H9 (cell line): Measurements from ENCODE around the gene GLRX2. TPM values are rescaled to one million over a fixed set of nuclear protein-coding genes. Genes with fewer than 3 reads are reported as not detected.

Experiments
- DNase-seq: peaks from one replicate; pipeline ENCODE4 v3.0.0-alpha.2; 2017
- H2AFZ ChIP-seq: one replicate; pipeline ENCODE4 v1.6.1; 2013; ENCODE audit warnings: mild to moderate bottlenecking, low read length, control low read depth, moderate library complexity
- H2AK5ac ChIP-seq: 2 replicates; pipeline ENCODE4 v1.6.1; 2013; ENCODE audit warnings: low read length, control low read depth, mixed read lengths; ENCODE audit not compliant: insufficient read length
- H2BK120ac ChIP-seq: one replicate; pipeline ENCODE4 v1.6.1; 2013; ENCODE audit warnings: low read depth, mild to moderate bottlenecking, low read length, control low read depth, inconsistent platforms; ENCODE audit not compliant: poor library complexity, severe bottlenecking
- H2BK12ac ChIP-seq: 2 replicates; pipeline ENCODE4 v1.6.1; 2013; ENCODE audit warnings: low read length, control low read depth, mixed read lengths, low read depth; ENCODE audit not compliant: insufficient read length
- H2BK15ac ChIP-seq: 2 replicates; pipeline ENCODE4 v1.6.1; 2013; ENCODE audit warnings: low read depth, low read length, control low read depth
- H2BK20ac ChIP-seq: one replicate; pipeline ENCODE4 v1.6.1; 2013; ENCODE audit warnings: low read depth, mild to moderate bottlenecking, low read length, control low read depth, inconsistent platforms; ENCODE audit not compliant: poor library complexity, severe bottlenecking
- H2BK5ac ChIP-seq: 2 replicates; pipeline ENCODE4 v1.6.1; 2013; ENCODE audit warnings: low read length, control low read depth, mixed read lengths; ENCODE audit not compliant: insufficient read length
- H3K14ac ChIP-seq: 2 replicates; pipeline ENCODE4 v1.6.1; 2013; ENCODE audit warnings: low read length, control low read depth; ENCODE audit not compliant: insufficient read depth
- H3K18ac ChIP-seq: 2 replicates; pipeline ENCODE4 v1.6.1; 2013; ENCODE audit warnings: low read depth, mild to moderate bottlenecking, mixed read lengths, low read length, control low read depth; ENCODE audit not compliant: insufficient read length
- H3K23ac ChIP-seq: 2 replicates; pipeline ENCODE4 v1.6.1; 2013; ENCODE audit warnings: low read length, control low read depth, mixed read lengths, low read depth; ENCODE audit not compliant: insufficient read length
- H3K23me2 ChIP-seq: 2 replicates; pipeline ENCODE4 v1.6.1; 2013; ENCODE audit warnings: low read depth, mild to moderate bottlenecking, mixed read lengths, low read length, control low read depth; ENCODE audit not compliant: insufficient read length, poor library complexity, severe bottlenecking
- H3K27ac ChIP-seq: 2 replicates; pipeline ENCODE4 v1.5.1; 2013; ENCODE audit warnings: low read length, control low read depth, mixed read lengths, low read depth; ENCODE audit not compliant: insufficient read length
- H3K27me3 ChIP-seq: 2 replicates; pipeline ENCODE4 v1.6.1; 2013; ENCODE audit warnings: low read length, control low read depth, inconsistent platforms; ENCODE audit not compliant: insufficient read depth
- H3K4ac ChIP-seq: 2 replicates; pipeline ENCODE4 v1.6.1; 2013; ENCODE audit warnings: low read depth, mild to moderate bottlenecking, control low read depth, inconsistent platforms, low read length, moderate library complexity
- H3K4me1 ChIP-seq: 2 replicates; pipeline ENCODE4 v1.6.1; 2013; ENCODE audit warnings: low read length, control low read depth, inconsistent platforms; ENCODE audit not compliant: insufficient read depth
- H3K4me2 ChIP-seq: 2 replicates; pipeline ENCODE4 v1.6.1; 2013; ENCODE audit warnings: low read length, control low read depth, mixed read lengths; ENCODE audit not compliant: insufficient read length, insufficient read depth
- H3K56ac ChIP-seq: 2 replicates; pipeline ENCODE4 v1.6.1; 2013; ENCODE audit warnings: low read depth, mild to moderate bottlenecking, mixed read lengths, low read length, control low read depth; ENCODE audit not compliant: insufficient read length
- H3K79me1 ChIP-seq: 2 replicates; pipeline ENCODE4 v1.6.1; 2013; ENCODE audit warnings: low read depth, mild to moderate bottlenecking, moderate library complexity, low read length, control low read depth, inconsistent platforms; ENCODE audit not compliant: insufficient read depth, poor library complexity, severe bottlenecking
- H3K79me2 ChIP-seq: 2 replicates; pipeline ENCODE4 v1.6.1; 2013; ENCODE audit warnings: low read length, control low read depth, inconsistent platforms; ENCODE audit not compliant: insufficient read depth
- H3K9ac ChIP-seq: 2 replicates; pipeline ENCODE4 v1.6.1; 2013; ENCODE audit warnings: low read length, control low read depth, mixed read lengths; ENCODE audit not compliant: insufficient read length; ENCODE audit errors: extremely low read depth
- H3K9me3 ChIP-seq: one replicate; pipeline ENCODE4 v1.6.1; 2013; ENCODE audit warnings: low read depth, low read length, inconsistent platforms; ENCODE audit not compliant: control insufficient read depth
- H3T11ph ChIP-seq: one replicate; pipeline ENCODE4 v1.6.1; 2013; ENCODE audit warnings: mild to moderate bottlenecking, low read length, control low read depth, inconsistent platforms
- H4K20me1 ChIP-seq: one replicate; pipeline ENCODE4 v1.6.1; 2013; ENCODE audit not compliant: control insufficient read depth, insufficient read length, insufficient read depth
- H4K5ac ChIP-seq: 2 replicates; pipeline ENCODE4 v1.6.1; 2013; ENCODE audit warnings: low read depth, mild to moderate bottlenecking, mixed read lengths, low read length, control low read depth; ENCODE audit not compliant: insufficient read length
- H4K8ac ChIP-seq: replicated peaks from 2 replicates; pipeline ENCODE4 v1.6.1; 2013; ENCODE audit warnings: low read length, control low read depth, mixed read lengths, low read depth; ENCODE audit not compliant: insufficient read length
- H4K91ac ChIP-seq: 2 replicates; pipeline ENCODE4 v1.6.1; 2013; ENCODE audit warnings: low read depth, mild to moderate bottlenecking, moderate library complexity, mixed read lengths, low read length, control low read depth; ENCODE audit not compliant: insufficient read length
- H3K27ac Mint-ChIP-seq, 3 experiments: 2 replicates in 2 of 3; 3 replicates in 1 of 3; pipeline ENCODE4 v1.8.0; 2020 to 2021; ENCODE audit warnings: mixed read lengths in 3 of 3, mild to moderate bottlenecking in 1 of 3, moderate library complexity in 1 of 3
- H3K27me3 Mint-ChIP-seq: 2 replicates; pipeline ENCODE4 v1.8.0; 2021; ENCODE audit warnings: low read depth, mild to moderate bottlenecking, moderate library complexity, mixed read lengths
- H3K36me3 Mint-ChIP-seq, 3 experiments: 2 replicates in 2 of 3; 3 replicates in 1 of 3; pipeline ENCODE4 v1.8.0; 2020 to 2021; ENCODE audit warnings: low read depth in 3 of 3, mixed read lengths in 3 of 3; ENCODE audit not compliant: insufficient read depth in 1 of 3
- H3K4me1 Mint-ChIP-seq, 2 experiments: 2 replicates each; pipeline ENCODE4 v1.8.0; 2020; ENCODE audit warnings: mixed read lengths in 2 of 2
- H3K4me3 Mint-ChIP-seq, 2 experiments: 2 replicates in 1 of 2; 3 replicates in 1 of 2; pipeline ENCODE4 v1.8.0; 2020 to 2021; ENCODE audit warnings: mild to moderate bottlenecking in 2 of 2, mixed read lengths in 2 of 2, moderate library complexity in 1 of 2
- H3K9me3 Mint-ChIP-seq, 2 experiments: 2 replicates in 1 of 2; 3 replicates in 1 of 2; pipeline ENCODE4 v1.8.0; 2020; ENCODE audit warnings: mild to moderate bottlenecking in 2 of 2, mixed read lengths in 2 of 2, moderate library complexity in 1 of 2
- CTCF ChIP-seq: fragments of 200-600 bp; sonication (generic); conservative IDR thresholded peaks from 3 replicates; pipeline ENCODE4 v1.8.0; 2021; ENCODE audit warnings: antibody characterized with exemption, mild to moderate bottlenecking
- total RNA-seq: library from RNA; stranded (reverse); gene quantifications from 2 replicates; pipeline ENCODE4 v1.2.1, GENCODE V29; 2021

GLRX2 gene
- total RNA-seq, 1 experiment from 2014 or later = 10.1 TPM

- no peak overlapping the region for H2AFZ ChIP-seq
- Mint-ChIP-seq H3K27ac (no peak overlapping the region), H3K4me3 (peak overlapping the region; percentile 84 to 95), H3K9me3 (no peaks in the 10 kb centered on the region), H3K36me3 (peaks cover 6 to 28% (median 28%) of the 10 kb centered on the region in 3 experiments; a peak in 5 of 7 replicates), H3K27me3 (peaks cover 11% of the 10 kb centered on the region), H3K4me1 (peaks cover 14 to 15% of the 10 kb centered on the region in 2 experiments)
- H3K27me3 ChIP-seq = no peaks in the 10 kb centered on the region
- no peak overlapping the region for H3T11ph ChIP-seq
- H2AK5ac ChIP-seq = no peak overlapping the region
- no peaks in the 10 kb centered on the region; the same call in 1 of the 2 replicates for H3K4me1 ChIP-seq
- H4K8ac ChIP-seq = no peak overlapping the region
- H3K9ac ChIP-seq = no peak overlapping the region
- H2BK20ac ChIP-seq = no peak overlapping the region
- no peak overlapping the region for H2BK120ac ChIP-seq
- TF ChIP-seq CTCF = no peak
- no peak overlapping the region for H3K14ac ChIP-seq
- DNase-seq = no peak
- peaks cover 16% of the 10 kb centered on the region; the same call in 1 of the 2 replicates for H3K79me2 ChIP-seq
- H4K91ac ChIP-seq = no peak overlapping the region
- no peak overlapping the region for H3K23ac ChIP-seq
- no peak overlapping the region for H3K4me2 ChIP-seq
- H4K20me1 ChIP-seq = no peaks in the 10 kb centered on the region
- H2BK5ac ChIP-seq = no peak overlapping the region
- H4K5ac ChIP-seq = no peak overlapping the region
- H2BK12ac ChIP-seq = no peak overlapping the region
- H2BK15ac ChIP-seq = no peak overlapping the region
- H3K9me3 ChIP-seq = no peaks in the 10 kb centered on the region
- H3K18ac ChIP-seq = no peak overlapping the region
- no peaks in the 10 kb centered on the region for H3K23me2 ChIP-seq
- H3K27ac ChIP-seq = no peak overlapping the region
- no peak overlapping the region for H3K4ac ChIP-seq
- no peak overlapping the region for H3K56ac ChIP-seq
- H3K79me1 ChIP-seq = no peaks in the 10 kb centered on the region
Measured at GRCh38 chr1:193123751-193124150, 18.5 kb upstream of the GLRX2 start.
